MM.1S (cell line): Measurements from ENCODE around the gene EFCAB6.

Experiments used
- DNase-seq: peaks from one replicate; pipeline ENCODE4 v3.0.0-alpha.2; 2015
- H2AFZ ChIP-seq: fragments of 300-600 bp; sonication (generic); 2 replicates; pipeline ENCODE4 v1.6.0; 2016; ENCODE audit warnings: antibody characterized with exemption, low read length
- H3F3A ChIP-seq: fragments of 300-600 bp; sonication (generic); 2 replicates; pipeline ENCODE4 v1.6.1; 2016; ENCODE audit warnings: mild to moderate bottlenecking, antibody characterized with exemption, low read length, moderate library complexity, mixed read lengths; ENCODE audit not compliant: insufficient read depth
- H3K27ac ChIP-seq: fragments of 300-600 bp; sonication (generic); 2 replicates; pipeline ENCODE4 v1.5.1; 2016; ENCODE audit warnings: mild to moderate bottlenecking, low read length
- H3K27me3 ChIP-seq: fragments of 300-600 bp; sonication (generic); replicated peaks from 2 replicates; pipeline ENCODE4 v1.6.0; 2016; ENCODE audit warnings: low read length; ENCODE audit not compliant: insufficient read depth
- H3K36me3 ChIP-seq: fragments of 300-600 bp; sonication (generic); replicated peaks from 2 replicates; pipeline ENCODE4 v1.6.1; 2016; ENCODE audit warnings: mild to moderate bottlenecking, low read length, mixed read lengths; ENCODE audit not compliant: insufficient read depth
- H3K4me1 ChIP-seq: fragments of 300-600 bp; sonication (generic); 2 replicates; pipeline ENCODE4 v1.6.1; 2016; ENCODE audit warnings: low read length, mixed read lengths
- H3K4me2 ChIP-seq: fragments of 300-600 bp; sonication (generic); 2 replicates; pipeline ENCODE4 v1.6.0; 2016; ENCODE audit warnings: low read depth, low read length
- H3K4me3 ChIP-seq: fragments of 300-600 bp; sonication (generic); 2 replicates; pipeline ENCODE4 v1.5.1; 2016; ENCODE audit warnings: low read length, mixed read lengths
- H3K79me2 ChIP-seq: fragments of 300-600 bp; sonication (generic); 2 replicates; pipeline ENCODE4 v1.6.1; 2016; ENCODE audit warnings: mixed run types, low read length, mixed read lengths
- H3K9ac ChIP-seq: fragments of 300-600 bp; sonication (generic); 2 replicates; pipeline ENCODE4 v1.6.1; 2016; ENCODE audit warnings: low read length, mixed read lengths
- H3K9me2 ChIP-seq: fragments of 300-600 bp; sonication (generic); replicated peaks from 2 replicates; pipeline ENCODE4 v1.6.1; 2016; ENCODE audit warnings: mild to moderate bottlenecking, low read length, mixed read lengths; ENCODE audit not compliant: insufficient read depth
- H3K9me3 ChIP-seq: fragments of 300-600 bp; sonication (generic); replicated peaks from 2 replicates; pipeline ENCODE4 v1.6.1; 2016; ENCODE audit warnings: mild to moderate bottlenecking, low read length, mixed read lengths; ENCODE audit not compliant: insufficient read depth
- H4K20me1 ChIP-seq: fragments of 300-600 bp; sonication (generic); 2 replicates; pipeline ENCODE4 v1.6.1; 2016; ENCODE audit warnings: mild to moderate bottlenecking, low read length, moderate library complexity, mixed read lengths; ENCODE audit not compliant: insufficient read depth
- EZH2 ChIP-seq: fragments of 300-600 bp; sonication (generic); optimal IDR thresholded peaks from 2 replicates; pipeline ENCODE3; 2017; ENCODE audit warnings: low read depth, mild to moderate bottlenecking, antibody characterized with exemption, low read length, mixed read lengths
- EZH2phosphoT487 ChIP-seq: fragments of 300-600 bp; sonication (generic); IDR thresholded peaks from 2 replicates; pipeline ENCODE4 v1.6.1; 2018; ENCODE audit warnings: antibody characterized with exemption, low read length
- TF ChIP-seq, protein P1 (sequence below): fragments of 300-600 bp; sonication (generic); IDR thresholded peaks from 2 replicates; pipeline ENCODE4 v1.5.1; 2016; ENCODE audit warnings: antibody characterized with exemption, low read length, mixed read lengths

EFCAB6 gene

DNA sequence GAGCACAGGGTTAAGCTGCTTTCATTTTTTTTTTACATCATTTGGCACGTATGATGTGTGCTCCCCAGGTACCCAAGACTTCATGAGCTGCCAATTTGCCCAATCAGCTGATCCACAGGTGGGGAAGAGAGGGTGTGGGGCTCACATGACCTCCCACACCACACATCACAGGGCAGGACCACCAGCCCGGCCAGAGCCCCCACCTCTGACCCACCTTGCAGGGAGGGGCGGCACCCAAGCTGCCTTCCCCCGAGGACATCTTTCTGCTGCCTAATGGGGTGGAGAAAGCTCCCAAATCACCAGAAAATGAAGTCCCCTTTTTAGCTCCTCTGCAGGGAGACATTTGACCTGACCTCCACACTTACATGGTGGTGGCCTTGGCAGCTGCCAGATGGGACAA, 280.5 kb downstream of the EFCAB6 start:
- Histone ChIP-seq H3K27ac (no peak overlapping the region), H3K9me2 (no peaks in the 10 kb centered on the region), H3F3A (no peaks in the 10 kb centered on the region), H3K4me1 (peaks cover 9% of the 10 kb centered on the region), H3K79me2 (no peaks in the 10 kb centered on the region), H3K4me2 (no peak overlapping the region), H3K36me3 (no peaks in the 10 kb centered on the region), H3K9ac (no peak overlapping the region), H2AFZ (no peak overlapping the region), H3K4me3 (no peak overlapping the region), H3K9me3 (no peaks in the 10 kb centered on the region), H4K20me1 (no peaks in the 10 kb centered on the region), H3K27me3 (no peaks in the 10 kb centered on the region; the same call in 1 of the 2 replicates)
- TF ChIP-seq EZH2 (no peak), EZH2phosphoT487 (no peak)
- TF ChIP-seq, protein P1, sequence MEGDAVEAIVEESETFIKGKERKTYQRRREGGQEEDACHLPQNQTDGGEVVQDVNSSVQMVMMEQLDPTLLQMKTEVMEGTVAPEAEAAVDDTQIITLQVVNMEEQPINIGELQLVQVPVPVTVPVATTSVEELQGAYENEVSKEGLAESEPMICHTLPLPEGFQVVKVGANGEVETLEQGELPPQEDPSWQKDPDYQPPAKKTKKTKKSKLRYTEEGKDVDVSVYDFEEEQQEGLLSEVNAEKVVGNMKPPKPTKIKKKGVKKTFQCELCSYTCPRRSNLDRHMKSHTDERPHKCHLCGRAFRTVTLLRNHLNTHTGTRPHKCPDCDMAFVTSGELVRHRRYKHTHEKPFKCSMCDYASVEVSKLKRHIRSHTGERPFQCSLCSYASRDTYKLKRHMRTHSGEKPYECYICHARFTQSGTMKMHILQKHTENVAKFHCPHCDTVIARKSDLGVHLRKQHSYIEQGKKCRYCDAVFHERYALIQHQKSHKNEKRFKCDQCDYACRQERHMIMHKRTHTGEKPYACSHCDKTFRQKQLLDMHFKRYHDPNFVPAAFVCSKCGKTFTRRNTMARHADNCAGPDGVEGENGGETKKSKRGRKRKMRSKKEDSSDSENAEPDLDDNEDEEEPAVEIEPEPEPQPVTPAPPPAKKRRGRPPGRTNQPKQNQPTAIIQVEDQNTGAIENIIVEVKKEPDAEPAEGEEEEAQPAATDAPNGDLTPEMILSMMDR, result no peak
- no peak for DNase-seq

- Histone ChIP-seq H3K36me3 (no peaks in the 10 kb centered on the region), H3K79me2 (no peaks in the 10 kb centered on the region), H3K9me3 (no peaks in the 10 kb centered on the region), H4K20me1 (no peaks in the 10 kb centered on the region), H2AFZ (no peak overlapping the region), H3F3A (no peaks in the 10 kb centered on the region), H3K27me3 (no peaks in the 10 kb centered on the region; the same call in 1 of the 2 replicates), H3K27ac (no peak overlapping the region), H3K9ac (no peak overlapping the region), H3K4me2 (no peak overlapping the region), H3K4me3 (no peak overlapping the region), H3K4me1 (peaks cover 9% of the 10 kb centered on the region), H3K9me2 (no peaks in the 10 kb centered on the region)
- TF ChIP-seq, protein P1, result no peak
- TF ChIP-seq EZH2phosphoT487, result no peak
- TF ChIP-seq EZH2, result no peak
- DNase-seq, result no peak
Observed at GRCh38 chr22:43530349-43531201, 281.5 kb downstream of the EFCAB6 start.

DNA sequence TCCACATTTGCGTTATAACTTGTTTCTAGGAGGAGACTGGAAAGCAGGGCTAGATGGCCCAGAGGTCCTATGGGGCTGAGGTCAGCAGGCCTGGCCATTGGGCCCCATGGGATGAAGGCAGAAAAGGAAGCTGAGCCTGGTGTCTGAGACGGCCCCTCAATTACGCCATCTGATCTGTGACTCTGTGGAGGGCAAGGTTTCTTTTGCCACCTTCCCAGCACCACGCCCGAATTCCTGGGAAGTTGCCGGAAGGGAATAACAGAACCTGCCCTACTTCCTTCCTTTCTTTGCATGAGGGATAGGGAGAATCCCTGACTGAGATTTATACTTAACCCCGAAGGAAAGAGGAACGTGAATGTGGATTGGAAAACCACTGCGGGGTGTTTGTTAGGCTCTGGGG, 282.2 kb downstream of the EFCAB6 start:
- Histone ChIP-seq H3K36me3 (no peaks in the 10 kb centered on the region), H2AFZ (no peak overlapping the region), H3K9me2 (no peaks in the 10 kb centered on the region), H4K20me1 (no peaks in the 10 kb centered on the region), H3K4me1 (peaks cover 9% of the 10 kb centered on the region), H3K79me2 (no peaks in the 10 kb centered on the region), H3K9me3 (no peaks in the 10 kb centered on the region), H3K9ac (no peak overlapping the region), H3K27ac (no peak overlapping the region), H3K4me3 (no peak overlapping the region), H3K27me3 (no peaks in the 10 kb centered on the region; the same call in 1 of the 2 replicates), H3K4me2 (no peak overlapping the region), H3F3A (no peaks in the 10 kb centered on the region)
- no peak for DNase-seq
- TF ChIP-seq, protein P1, result no peak
